Activated T-helper 2 cell treated with anti-CD3 and anti-CD28 coated beads, Interferon-gamma antibody, Interleukin-2, Interleukin-4, amounts not matched to agents 10 μg/mL and 5 μg/mL and 100 μg/mL, durations not matched to agents 14 hours and 24 hours and 36 hours (primary cell): Measurements from ENCODE around the gene VPS16. TPM values are rescaled to one million over a fixed set of nuclear protein-coding genes. Genes with fewer than 3 reads are reported as not detected.

Source experiments
- DNase-seq: peaks from one replicate; pipeline ENCODE4 v3.0.0; 2021; ENCODE audit warnings: low spot score
- H3K27ac Mint-ChIP-seq: one replicate; pipeline ENCODE4 v1.8.0; 2021; ENCODE audit warnings: mixed read lengths
- H3K27me3 Mint-ChIP-seq: one replicate; pipeline ENCODE4 v1.8.0; 2021; ENCODE audit warnings: low read depth, mixed read lengths
- H3K36me3 Mint-ChIP-seq: one replicate; pipeline ENCODE4 v1.8.0; 2021; ENCODE audit warnings: low read depth, mixed read lengths
- H3K4me1 Mint-ChIP-seq: one replicate; pipeline ENCODE4 v1.8.0; 2021; ENCODE audit warnings: low read depth, mixed read lengths
- H3K4me3 Mint-ChIP-seq: one replicate; pipeline ENCODE4 v1.8.0; 2021; ENCODE audit warnings: low read depth, mild to moderate bottlenecking, moderate library complexity, mixed read lengths
- H3K9me3 Mint-ChIP-seq: one replicate; pipeline ENCODE4 v1.8.0; 2021; ENCODE audit warnings: mixed read lengths
- intact Hi-C: fragments of 100-400 bp; cut with micrococcal nuclease; formaldehyde crosslinking; loops from one replicate; pipeline ENCODE4 v1.15.1; 2023
- total RNA-seq: library from RNA; stranded (reverse); gene quantifications from 2 replicates; pipeline ENCODE4 v1.2.3, GENCODE V29; 2022

VPS16 gene
- total RNA-seq, 1 donor from 2014 or later = 50.1 TPM

DNA sequence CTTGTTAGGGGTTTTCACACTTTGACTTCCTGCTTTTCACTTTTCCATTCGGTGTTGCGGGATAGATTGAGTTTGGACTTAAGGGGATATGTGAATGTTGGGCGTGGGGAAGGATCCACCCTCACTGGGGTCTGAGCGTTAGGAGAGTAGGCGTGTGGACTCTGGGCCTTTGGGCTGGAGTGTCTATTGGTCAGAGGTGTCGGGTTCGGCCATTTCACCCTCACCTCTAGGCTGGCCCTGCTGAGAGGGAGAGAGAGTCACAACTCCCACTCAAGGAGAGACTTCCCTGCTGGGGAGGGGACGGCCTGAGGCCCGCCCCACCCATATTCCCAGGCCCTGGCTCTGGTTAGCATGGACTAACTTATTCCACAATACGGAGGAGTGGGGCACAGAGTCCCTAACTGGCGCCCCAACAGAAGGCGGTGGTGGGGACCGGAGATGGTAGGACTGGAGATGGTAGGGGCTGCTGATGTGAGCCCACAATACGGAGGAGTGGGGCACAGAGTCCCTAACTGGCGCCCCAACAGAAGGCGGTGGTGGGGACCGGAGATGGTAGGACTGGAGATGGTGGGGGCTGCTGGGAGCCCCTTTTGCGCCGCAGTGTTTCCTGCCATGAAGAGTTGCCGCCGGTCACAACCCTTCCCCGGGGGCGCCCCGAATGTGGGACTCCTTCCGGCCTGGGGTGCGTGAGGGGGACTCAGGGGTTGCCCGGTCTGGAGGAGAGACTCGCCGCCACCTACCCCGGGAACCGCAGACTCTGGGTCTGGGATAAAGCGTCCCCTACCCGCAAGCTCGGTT, 31.3 kb downstream of the VPS16 start:
- no peak for DNase-seq
- intact Hi-C loops = loop anchor here (2.0 to 5.0 kb wide), 3 partner anchors 115 to 173 kb away; no protein-coding TSS in a partner anchor
- H3K27ac Mint-ChIP-seq = peak overlapping the region; percentile 94

DNA sequence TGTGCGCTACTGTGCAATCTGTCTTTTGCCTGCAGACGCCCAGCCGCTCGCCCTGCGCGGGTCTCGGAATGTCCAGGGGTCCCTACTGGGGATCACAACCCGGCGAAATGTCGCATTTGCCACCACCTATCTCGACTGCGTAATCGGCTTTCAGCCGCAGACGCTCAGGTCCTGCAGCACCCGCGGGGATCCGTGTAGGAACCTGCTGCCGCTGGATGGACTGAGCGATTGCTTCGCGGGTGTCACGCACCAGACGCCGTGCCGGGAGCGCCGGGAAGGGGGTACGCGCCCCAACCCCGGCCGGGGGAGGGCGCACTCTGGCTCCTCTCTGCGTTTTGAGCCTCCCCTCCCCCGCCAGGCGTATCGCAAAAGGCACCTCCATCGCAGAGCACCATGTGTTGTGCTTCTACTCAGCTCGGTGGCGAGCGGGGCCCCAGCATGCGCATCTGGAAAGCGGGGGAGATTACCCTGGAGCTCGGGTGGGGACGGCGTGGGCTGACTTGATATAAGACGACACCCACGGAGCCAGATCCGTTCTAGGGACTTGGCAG, 32.0 kb downstream of the VPS16 start:
- no peaks in the 10 kb centered on the region for H3K9me3 Mint-ChIP-seq
- peak; percentile 68 for DNase-seq
- intact Hi-C loops = loop anchor here (1.0 to 5.0 kb wide), 5 partner anchors 32 to 172 kb away; partner anchors contain the start of genes PCED1A and VPS16
- H3K4me1 Mint-ChIP-seq = peaks cover 47% of the 10 kb centered on the region
- H3K36me3 Mint-ChIP-seq = peaks cover 30% of the 10 kb centered on the region
- peak overlapping the region; percentile 94 for H3K27ac Mint-ChIP-seq
- no peaks in the 10 kb centered on the region for H3K27me3 Mint-ChIP-seq
- H3K4me3 Mint-ChIP-seq = peak overlapping the region; percentile 88

More for the DNA sequence above, 31.3 kb downstream of the VPS16 start:
- H3K4me3 Mint-ChIP-seq = peak overlapping the region; percentile 88
- peaks cover 48% of the 10 kb centered on the region for H3K4me1 Mint-ChIP-seq
- peaks cover 29% of the 10 kb centered on the region for H3K36me3 Mint-ChIP-seq
- no peaks in the 10 kb centered on the region for H3K27me3 Mint-ChIP-seq
- no peaks in the 10 kb centered on the region for H3K9me3 Mint-ChIP-seq

DNA sequence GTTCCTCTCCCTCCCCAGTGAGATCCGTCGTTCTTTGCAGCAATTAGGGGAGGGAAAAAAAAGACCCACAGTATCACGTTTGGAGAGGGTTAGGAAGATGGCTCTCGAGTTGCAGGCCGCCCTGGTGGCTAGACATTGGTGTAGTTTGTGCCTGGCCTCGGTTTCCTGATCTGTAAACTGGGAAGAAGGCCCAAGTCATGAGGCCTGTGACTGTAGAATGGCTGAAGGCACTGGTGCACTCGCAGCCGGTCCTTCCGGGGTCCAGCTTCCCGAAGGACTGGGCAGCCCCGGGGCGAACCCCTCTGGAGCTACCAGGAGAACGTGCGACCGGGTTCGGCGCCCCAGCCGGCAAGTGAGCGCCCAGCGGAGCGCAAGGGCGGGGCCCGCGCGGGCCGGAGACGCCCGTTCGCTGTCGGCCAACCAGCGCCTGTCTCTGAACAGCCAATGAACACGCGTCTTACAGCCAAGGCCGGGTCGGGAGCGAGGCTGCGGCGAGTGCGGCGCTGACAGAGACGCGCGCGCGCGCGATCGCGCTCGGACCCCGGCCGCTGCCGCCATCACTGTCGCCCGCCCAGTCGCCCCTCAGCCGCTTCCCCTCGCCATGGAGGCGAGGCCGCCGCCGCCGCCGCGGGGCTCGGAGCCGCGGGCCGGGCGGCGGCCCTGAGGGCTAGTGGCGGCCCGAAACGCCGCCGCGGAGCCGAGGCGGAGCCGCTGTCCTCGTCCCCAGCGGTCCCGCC, 32.6 kb downstream of the VPS16 start, which contains the start of gene PTPRA:
Gene PTPRA, plus strand, starts transcription at position 472 of the 737 bp plus-strand sequence. CDS start 90,797 bp downstream, outside the sequence.
- no peaks in the 10 kb centered on the region for H3K27me3 Mint-ChIP-seq
- DNase-seq = peak; percentile 90
- no peaks in the 10 kb centered on the region for H3K9me3 Mint-ChIP-seq
- H3K4me3 Mint-ChIP-seq = peak within 1 kb of the TSS; percentile 88
- peaks cover 30% of the 10 kb centered on the region for H3K36me3 Mint-ChIP-seq
- intact Hi-C loops = loop anchor here (1.0 to 5.0 kb wide), 5 partner anchors 33 to 172 kb away; partner anchors contain the start of genes PCED1A and VPS16
- peak within 1 kb of the TSS; percentile 94 for H3K27ac Mint-ChIP-seq
- H3K4me1 Mint-ChIP-seq = peaks cover 45% of the 10 kb centered on the region

DNA sequence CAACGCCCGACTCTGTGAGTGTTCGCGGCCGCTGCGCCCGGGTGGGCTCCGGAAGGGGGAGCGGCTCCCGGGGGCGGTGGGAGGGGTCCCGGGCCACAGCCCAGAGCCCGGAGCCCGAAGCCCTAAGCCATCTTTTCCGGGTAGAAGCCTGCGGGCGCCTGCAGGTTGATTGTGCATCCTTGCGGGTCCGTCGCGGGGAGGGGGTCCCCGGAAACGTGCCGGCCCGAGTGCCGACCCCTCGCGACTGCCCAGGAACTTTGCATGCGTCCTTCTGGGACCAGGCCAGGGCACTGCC, 33.1 kb downstream of the VPS16 start:
- peak; percentile 62 for DNase-seq
- Mint-ChIP-seq H3K27ac (peak overlapping the region; percentile 69), H3K27me3 (no peaks in the 10 kb centered on the region), H3K36me3 (peaks cover 35% of the 10 kb centered on the region), H3K9me3 (no peaks in the 10 kb centered on the region), H3K4me1 (peaks cover 47% of the 10 kb centered on the region), H3K4me3 (peak overlapping the region; percentile 78)
- intact Hi-C loops = loop anchor here (1.0 to 5.0 kb wide), 5 partner anchors 33 to 171 kb away; partner anchors contain the start of genes PCED1A and VPS16

DNA sequence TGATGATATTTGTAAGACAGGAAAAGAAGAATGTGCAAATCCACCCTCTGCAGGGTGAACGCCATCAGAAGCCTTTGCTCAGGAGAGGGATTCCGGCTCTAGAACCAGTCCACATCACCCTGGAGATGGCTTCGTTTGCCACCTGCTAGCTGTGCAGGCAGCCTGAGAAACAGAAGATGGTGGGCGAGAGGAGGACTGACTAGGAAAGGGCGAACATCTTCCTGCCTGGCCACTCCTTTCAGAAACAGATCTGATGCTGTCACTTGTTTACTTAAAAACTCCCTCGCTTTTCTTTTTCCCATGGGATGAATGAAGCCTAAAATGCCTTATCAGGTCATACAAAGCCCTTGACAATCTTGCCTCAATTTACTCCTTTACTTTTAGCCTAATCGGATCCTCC, 33.9 kb downstream of the VPS16 start:
- Mint-ChIP-seq H3K36me3 (peaks cover 38% of the 10 kb centered on the region), H3K27me3 (no peaks in the 10 kb centered on the region), H3K27ac (peak overlapping the region; percentile 69), H3K4me1 (peaks cover 50% of the 10 kb centered on the region), H3K4me3 (peak overlapping the region; percentile 78), H3K9me3 (no peaks in the 10 kb centered on the region)
- no peak for DNase-seq
- intact Hi-C loops = loop anchor here (5.0 kb wide), 1 partner anchor 113 kb away; no protein-coding TSS in a partner anchor

DNA sequence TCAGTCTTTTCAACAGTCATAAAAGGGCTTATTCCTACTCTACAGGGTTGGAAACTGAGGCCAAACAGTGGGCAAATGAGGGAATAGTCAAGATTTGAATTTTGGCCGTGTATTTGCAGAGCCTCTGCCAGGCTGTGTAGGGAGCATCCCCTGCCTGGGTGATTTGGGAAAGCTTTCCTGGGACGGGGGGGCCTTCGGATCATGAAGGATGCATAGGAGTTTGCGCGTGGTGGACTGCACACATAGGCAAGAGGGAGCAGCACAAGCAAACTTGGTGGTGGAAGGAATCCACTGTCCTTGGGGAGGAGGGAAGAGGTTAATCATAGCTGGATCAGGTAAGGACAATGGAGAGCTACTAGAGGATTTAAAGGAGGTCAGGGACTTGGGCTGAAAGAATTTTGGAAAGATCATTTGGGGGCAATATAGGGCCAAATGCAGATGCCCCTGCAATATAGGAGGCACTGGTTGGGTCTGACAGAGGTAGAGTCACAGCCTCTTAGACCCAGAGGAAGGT, 35.2 kb downstream of the VPS16 start:
- no peaks in the 10 kb centered on the region for H3K27me3 Mint-ChIP-seq
- H3K9me3 Mint-ChIP-seq = no peaks in the 10 kb centered on the region
- peak overlapping the region; percentile 18 for H3K27ac Mint-ChIP-seq
- peaks cover 48% of the 10 kb centered on the region for H3K4me1 Mint-ChIP-seq
- no peak for DNase-seq
- H3K4me3 Mint-ChIP-seq = peak overlapping the region; percentile 41
- intact Hi-C loops = no loop called here
- H3K36me3 Mint-ChIP-seq = peaks cover 38% of the 10 kb centered on the region

DNA sequence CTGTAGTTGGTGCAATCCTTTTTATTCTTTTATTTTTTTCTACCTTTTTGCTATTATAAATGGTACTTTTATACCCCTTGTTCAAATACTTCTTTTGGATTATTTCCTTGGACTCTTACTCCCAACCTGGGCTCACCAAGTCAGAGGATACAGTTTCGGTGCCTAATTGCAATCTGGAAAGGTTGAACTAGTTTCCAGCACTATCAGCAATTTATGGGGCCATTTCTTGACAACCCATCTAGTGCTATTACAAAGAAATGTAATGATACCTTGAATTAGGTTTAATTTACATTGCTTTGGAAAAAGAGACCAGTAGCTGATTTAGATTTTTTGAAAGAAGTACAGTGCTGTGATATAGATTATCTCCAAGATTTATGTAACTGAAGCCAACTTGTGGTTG, 38.0 kb downstream of the VPS16 start:
- no peaks in the 10 kb centered on the region for H3K9me3 Mint-ChIP-seq
- peaks cover 42% of the 10 kb centered on the region for H3K36me3 Mint-ChIP-seq
- DNase-seq = no peak
- H3K4me3 Mint-ChIP-seq = no peak overlapping the region
- intact Hi-C loops = no loop called here
- H3K4me1 Mint-ChIP-seq = peaks cover 36% of the 10 kb centered on the region
- peak overlapping the region; percentile 4 for H3K27ac Mint-ChIP-seq
- no peaks in the 10 kb centered on the region for H3K27me3 Mint-ChIP-seq

DNA sequence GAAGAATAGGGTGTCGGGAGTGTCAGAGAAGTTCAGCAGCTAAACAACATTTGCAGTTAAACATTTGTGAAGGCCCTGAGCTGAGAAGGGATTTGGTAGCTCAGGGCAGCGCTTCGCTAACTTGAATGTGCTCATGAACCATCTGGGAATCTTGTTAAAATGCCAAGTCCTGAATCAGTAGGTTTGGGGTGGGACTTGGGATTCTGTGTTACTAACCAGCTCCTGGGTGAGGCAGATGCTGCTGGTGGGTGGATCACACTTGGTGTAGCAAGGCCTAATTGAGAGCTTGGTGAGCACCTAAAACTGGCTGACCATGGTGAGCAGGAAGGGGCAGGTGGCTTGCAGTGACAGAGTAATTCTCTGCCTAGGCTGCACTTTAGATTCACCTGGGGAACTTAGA, 38.6 kb downstream of the VPS16 start:
- H3K4me1 Mint-ChIP-seq = peaks cover 40% of the 10 kb centered on the region
- H3K27me3 Mint-ChIP-seq = no peaks in the 10 kb centered on the region
- no peaks in the 10 kb centered on the region for H3K9me3 Mint-ChIP-seq
- DNase-seq = no peak
- intact Hi-C loops = no loop called here
- peak overlapping the region; percentile 4 for H3K27ac Mint-ChIP-seq
- H3K36me3 Mint-ChIP-seq = peaks cover 46% of the 10 kb centered on the region
- H3K4me3 Mint-ChIP-seq = no peak overlapping the region

DNA sequence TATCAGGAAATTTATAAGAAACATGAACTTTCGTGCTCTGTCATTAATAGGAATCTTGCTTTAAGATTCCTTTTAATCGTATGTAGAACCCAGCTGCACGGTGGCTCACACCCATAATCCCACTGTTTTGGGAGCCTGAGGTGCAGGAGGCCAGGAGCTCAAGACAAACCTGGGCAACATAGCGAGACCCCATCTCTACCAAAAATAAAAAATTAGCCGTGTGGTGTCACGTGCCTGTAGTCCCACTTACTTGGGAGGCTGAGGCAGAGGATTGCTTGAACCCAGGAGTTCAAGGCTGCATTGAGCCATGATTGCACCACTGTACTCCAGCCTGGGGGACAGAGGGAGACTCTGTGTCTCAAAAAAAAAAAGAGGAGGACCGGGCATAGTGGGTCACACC, 40.1 kb downstream of the VPS16 start:
- intact Hi-C loops = no loop called here
- no peak for DNase-seq
- peaks cover 41% of the 10 kb centered on the region for H3K4me1 Mint-ChIP-seq

DNA sequence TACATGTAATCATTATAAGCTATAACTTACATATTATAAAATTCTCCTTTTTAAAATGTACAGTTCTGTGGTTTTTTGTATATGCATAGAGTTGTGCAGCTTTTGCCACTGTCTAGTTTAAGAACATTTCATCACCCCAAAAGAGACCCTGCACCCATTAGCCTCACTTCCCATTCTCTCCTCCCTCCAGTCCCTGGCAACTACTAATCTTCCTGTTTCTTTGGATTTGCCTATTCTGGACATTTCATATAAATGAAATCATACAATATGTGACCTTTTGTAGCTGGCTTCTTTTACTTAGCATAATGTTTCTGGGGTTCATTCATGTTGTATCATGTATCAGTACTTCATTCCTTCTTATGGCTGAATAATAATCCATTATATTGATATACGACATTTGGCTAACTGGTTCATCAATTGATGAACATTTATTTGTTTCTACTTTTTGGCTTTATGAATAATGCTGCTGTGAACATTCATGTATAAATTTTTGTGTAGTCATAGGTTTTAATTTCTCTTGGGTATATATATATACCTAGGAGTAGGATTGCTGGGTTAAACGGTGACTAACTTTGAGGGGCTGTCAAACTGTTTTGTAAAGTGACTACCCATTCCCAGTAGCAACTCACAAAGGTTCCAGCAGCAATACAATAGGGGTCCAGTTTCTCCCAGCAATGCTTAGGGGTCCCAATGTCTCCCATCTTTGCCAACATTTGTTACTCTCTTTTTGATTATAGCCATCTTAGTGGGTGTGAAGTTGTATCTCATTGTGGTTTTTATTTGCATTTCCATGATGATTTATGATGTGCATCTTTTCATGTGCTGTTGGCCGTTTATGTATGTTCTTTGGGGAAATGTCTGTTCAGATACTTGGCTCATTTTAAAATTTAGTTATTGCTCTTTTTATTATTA, 43.4 kb downstream of the VPS16 start:
- Mint-ChIP-seq H3K4me1 (peaks cover 30% of the 10 kb centered on the region), H3K27me3 (no peaks in the 10 kb centered on the region), H3K4me3 (no peak overlapping the region), H3K27ac (peak overlapping the region; percentile 32), H3K36me3 (peaks cover 25% of the 10 kb centered on the region), H3K9me3 (no peaks in the 10 kb centered on the region)
- no peak for DNase-seq
- intact Hi-C loops = no loop called here

More for the DNA sequence above, 40.1 kb downstream of the VPS16 start:
- H3K27me3 Mint-ChIP-seq = no peaks in the 10 kb centered on the region
- H3K27ac Mint-ChIP-seq = no peak overlapping the region
- no peak overlapping the region for H3K4me3 Mint-ChIP-seq
- no peaks in the 10 kb centered on the region for H3K9me3 Mint-ChIP-seq
- peaks cover 40% of the 10 kb centered on the region for H3K36me3 Mint-ChIP-seq

DNA sequence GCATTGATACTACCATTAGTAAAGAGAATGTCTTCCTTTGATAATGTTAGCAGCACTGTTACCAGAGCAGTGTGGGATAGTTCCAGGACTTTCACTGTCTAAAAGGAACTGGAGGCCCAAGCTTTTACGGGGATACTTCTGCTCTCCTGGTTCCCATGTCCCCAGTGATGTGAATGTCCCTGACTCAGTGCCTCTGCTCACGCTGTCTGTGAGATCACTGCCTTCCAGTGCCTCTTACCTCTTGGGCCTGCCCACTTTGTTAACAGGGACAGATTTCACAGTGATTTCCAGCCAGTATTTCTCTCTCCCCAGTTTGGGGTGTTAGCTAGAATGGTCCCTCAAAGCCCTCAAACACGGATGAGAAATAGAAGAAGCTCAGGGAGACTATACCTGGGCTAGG, 47.2 kb downstream of the VPS16 start:
- no peak overlapping the region for H3K4me3 Mint-ChIP-seq
- H3K4me1 Mint-ChIP-seq = peaks cover 48% of the 10 kb centered on the region
- peaks cover 42% of the 10 kb centered on the region for H3K36me3 Mint-ChIP-seq
- no peaks in the 10 kb centered on the region for H3K9me3 Mint-ChIP-seq
- no peak overlapping the region for H3K27ac Mint-ChIP-seq
- H3K27me3 Mint-ChIP-seq = no peaks in the 10 kb centered on the region
- intact Hi-C loops = no loop called here
- DNase-seq = no peak
